OCI-LY7 (cell line): ENCODE measurements around the gene USF2.

ENCODE experiments used
- CTCF ChIP-seq: fragments of 200-600 bp; sonication (generic); conservative IDR thresholded peaks from 2 replicates; pipeline ENCODE4 v1.5.1; 2014; ENCODE audit warnings: mild to moderate bottlenecking, antibody characterized with exemption, low read length, moderate library complexity, mixed read lengths
- EZH2phosphoT487 ChIP-seq: fragments of 200-600 bp; sonication (generic); IDR thresholded peaks from 2 replicates; pipeline ENCODE4 v1.6.1; 2018; ENCODE audit warnings: low read depth, borderline replicate concordance, mild to moderate bottlenecking, mixed run types, antibody characterized with exemption, low read length, moderate library complexity, mixed read lengths

GRCh38 chr19:35293363-35293739, 24.6 kb downstream of the USF2 start:
- TF ChIP-seq CTCF = no peak
- TF ChIP-seq EZH2phosphoT487 = no peak
